GM21381 (cell line): ENCODE results near the gene RD3L.
"Not testable (repeated sequence)": the region's sequence is repeated elsewhere in the genome, so short reads cannot be mapped to it uniquely, and the experiment has no call there.

Experiments
- ATAC-seq: cut with Tn5 transposase; IDR thresholded peaks from one replicate; pipeline ENCODE4 v1.9.1; 2021; ENCODE audit warnings: mild to moderate bottlenecking, moderate library complexity; ENCODE audit not compliant: unreplicated experiment

The RD3L gene

DNA sequence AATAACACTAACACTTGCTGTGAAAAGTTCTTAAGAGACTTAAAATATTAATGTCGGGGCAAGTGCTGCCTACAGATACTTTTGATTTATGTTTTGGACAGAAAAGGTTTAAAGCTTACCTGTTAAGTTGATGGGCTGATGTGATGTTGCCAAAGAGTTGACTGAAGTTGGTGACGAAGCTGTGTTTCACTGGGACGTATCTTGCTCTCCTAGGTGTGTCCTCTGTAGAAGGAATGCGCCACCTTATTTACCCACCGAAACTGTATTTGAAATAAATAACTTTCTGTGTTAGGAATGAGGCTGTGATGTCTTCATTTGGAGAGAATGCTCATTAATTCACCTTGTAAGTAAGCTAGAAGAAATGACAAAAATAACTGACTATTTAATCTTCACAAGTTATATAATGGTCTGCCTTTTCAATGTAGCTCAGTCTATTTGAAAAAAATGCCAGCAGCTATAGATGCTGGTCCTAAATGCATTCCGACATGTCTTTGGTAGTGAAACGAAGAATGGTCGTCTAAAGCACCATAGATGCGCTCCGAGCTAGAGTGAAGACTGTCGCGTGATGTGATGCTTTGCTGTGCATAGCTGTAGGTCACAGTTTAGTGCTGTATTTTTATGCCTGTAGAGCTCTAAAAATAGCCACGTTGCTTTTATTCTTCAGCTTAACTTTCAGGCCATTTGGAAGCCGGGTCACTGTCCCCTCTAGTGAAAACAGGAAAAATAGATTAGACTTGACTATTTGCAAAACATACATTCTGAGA, at the start of gene RD3L:
RD3L (minus strand) TSS at position 557 of the 764 bp plus-strand sequence. CDS start 834 bp downstream, outside the sequence.
- no peak for ATAC-seq

DNA sequence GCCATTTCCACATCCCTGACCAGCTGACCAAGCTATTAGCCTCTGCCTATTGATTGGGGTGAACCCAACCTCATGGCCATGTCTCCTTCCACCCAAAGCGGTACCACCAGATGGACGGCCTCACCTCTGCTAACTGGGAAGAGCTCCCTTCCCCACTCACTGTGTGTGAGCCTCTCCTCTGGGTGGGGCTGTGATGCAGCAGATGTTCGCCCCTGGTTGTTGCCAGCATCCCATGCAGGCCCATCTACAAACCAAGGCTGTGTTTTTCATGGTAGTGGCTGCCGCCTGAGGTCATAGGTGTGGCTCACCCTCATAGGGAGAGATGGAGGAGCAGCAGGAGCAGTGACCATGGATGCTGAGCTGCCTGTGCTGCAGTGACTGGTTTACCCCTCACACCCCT, 47.6 kb upstream of the RD3L start:
- no peak for ATAC-seq

DNA sequence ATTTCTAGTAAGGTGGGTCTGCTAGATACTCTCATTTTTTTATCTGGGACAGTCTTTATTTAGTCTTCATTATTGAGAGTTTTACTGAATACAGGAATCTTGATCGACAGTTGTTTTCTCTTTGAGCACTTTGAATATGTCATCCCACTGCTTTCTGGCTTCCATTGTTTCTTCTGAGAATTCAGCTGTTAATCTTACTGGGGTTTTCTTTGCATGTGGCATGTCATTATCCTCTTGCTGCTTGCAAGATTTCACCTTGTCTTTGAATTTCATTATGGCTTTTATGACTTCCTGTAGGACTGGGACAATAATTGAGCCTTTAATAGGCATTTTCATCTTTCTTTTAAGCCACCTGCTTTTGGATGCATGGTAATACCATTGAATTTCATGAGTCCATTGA, 46.7 kb upstream of the RD3L start:
- ATAC-seq: no peak

DNA sequence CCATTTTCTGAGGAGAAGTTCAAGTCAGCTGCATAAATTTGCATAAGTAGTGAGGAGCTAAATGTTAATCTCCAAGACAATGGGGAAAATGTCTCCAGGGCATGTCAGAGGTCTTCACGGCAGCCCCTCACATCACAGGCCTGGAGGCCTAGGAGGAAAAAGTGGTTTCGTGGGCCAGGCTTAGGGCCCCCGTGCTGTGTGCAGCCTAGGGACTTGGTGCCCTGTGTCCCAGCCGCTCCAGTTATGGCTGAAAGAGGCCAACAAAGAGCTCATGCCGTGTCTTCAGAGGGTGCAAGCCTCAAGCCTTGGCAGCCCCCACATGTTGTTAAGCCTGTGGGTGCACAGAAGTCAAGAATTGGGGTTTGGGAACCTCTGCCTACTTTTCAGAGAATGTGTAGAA, 41.9 kb upstream of the RD3L start:
- ATAC-seq: no peak

DNA sequence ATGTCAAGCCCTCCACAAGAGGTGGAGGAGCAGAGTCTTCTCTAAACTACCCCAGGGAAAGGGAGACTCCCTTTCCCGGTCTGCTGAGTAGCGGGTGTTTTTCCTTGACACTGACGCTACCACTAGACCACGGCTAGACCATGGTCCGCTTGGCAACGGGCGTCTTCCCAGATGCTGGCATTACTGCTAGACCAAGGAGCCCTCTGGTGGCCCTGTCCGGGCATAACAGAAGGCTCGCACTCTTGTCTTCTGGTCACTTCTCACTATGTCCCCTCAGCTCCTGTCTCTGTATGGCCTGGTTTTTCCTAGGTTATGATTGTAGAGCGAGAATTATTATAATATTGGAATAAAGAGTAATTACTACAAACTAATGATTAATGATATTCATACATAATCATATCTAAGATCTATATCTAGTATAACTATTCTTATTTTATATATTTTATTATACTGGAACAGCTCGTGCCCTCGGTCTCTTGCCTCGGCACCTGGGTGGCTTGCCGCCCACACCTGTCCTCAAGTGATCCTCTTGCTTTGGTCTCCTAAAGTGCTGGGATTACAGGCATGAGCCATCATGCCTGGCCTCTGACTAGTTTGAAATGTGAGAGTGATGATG, 38.4 kb upstream of the RD3L start:
- ATAC-seq: not testable (repeated sequence)

DNA sequence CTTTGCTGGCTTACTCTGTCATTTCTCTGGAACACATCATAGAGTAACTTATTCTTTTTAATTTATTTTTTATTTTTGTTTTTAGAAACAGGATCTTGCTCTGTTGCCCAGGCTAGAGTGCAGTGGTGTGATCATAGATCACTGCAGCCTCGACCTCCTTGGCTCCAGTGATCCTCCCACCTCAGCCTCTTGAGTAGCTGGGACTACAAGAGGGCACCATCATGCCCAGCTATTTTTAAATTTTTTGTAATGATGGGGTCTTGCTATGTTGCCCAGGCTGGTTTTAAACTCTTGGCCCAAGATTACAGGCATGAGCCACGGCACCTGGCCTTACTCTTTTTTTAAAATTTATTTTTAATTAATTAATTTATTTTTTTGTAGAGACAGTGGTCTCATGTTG, 32.2 kb upstream of the RD3L start:
- no peak for ATAC-seq

DNA sequence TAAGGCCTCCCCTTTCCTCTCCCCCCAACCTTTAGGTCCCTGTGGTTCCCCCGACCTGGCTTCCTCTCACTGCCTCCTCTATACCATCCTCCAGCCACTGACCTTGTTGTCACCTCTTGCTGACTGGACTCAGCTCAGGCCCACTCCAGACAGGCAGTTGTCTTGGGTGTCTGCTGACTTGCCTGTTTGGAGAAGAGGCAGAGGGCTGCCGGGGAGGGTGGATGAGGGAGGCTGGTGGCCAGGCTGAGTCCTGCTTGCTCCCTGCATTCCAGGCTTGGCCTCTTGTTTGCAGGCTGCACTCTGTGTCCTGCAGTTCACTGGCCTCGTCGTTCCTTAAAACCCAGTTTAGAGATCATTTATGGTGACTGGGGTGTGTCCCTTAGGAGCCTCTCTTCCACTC, 31.0 kb upstream of the RD3L start:
- ATAC-seq: no peak

DNA sequence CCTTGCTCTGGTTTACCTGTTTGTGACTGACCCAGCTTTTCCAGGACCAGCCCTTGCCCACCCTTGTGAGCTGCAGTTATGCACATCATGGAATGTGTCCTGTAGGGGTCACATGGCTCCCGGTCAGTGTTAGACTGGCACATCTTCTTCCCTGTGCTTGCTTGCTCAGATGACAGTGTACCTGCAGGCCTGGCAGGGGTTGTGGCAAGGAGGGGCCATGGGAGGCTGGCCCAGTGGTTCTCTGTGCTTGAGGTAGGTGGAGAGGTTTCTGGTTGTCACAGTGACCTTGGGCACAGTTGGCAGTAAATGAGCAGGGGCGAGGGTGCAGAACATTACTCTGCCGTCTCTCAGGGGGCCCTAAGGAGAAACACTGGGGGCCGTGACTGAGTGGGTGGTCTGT, 27.6 kb upstream of the RD3L start:
- ATAC-seq: no peak

DNA sequence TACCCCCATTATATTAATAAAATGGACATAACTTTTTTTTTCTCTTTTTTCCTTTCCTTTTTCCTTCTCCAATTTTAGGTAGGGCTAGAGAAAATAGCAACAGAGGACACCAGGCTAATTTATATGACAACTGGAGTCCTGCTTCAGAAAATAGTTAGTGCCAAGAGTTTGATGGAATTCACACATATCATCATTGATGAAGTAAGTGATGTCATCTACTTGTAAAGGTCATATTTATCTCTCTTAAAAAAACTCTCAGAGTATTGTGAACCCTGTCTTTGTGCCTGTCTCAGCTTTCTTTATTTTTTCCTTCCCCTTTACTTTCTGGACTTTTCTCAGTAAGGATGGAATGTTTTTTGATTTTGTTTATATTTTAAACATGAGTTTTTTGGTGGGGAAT, 24.3 kb upstream of the RD3L start:
- ATAC-seq: no peak

DNA sequence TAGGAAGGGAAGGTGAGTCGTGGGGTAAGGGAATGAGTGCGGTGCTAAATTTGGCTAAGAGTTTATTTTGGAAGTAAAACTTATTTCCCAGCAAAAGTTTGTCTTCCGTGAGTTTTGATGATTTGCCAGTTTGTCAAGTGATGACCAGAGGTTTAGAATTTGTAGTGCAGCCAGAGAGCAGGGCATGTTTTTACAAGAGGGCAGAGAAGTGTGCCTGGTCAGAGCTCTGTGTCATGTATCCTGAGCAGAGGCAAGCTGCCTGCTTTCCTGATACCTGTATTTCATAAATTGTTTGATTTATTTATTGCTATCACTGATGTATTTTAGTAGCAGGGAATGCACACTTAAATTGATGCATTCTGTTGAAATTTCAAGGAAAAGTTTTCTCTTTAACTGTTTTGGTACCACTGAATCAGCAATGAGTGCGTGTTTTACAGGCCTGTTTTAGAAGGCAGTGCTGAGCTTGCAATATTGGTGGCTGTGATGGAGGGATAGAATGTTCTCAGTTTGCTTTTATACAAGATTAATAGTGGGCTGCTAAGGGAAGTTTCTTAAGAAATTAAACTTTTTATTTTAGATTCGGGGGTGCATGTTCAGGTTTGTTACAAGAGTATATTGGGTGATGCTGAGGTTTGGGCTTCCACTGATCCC, 19.7 kb upstream of the RD3L start:
- ATAC-seq: no peak

DNA sequence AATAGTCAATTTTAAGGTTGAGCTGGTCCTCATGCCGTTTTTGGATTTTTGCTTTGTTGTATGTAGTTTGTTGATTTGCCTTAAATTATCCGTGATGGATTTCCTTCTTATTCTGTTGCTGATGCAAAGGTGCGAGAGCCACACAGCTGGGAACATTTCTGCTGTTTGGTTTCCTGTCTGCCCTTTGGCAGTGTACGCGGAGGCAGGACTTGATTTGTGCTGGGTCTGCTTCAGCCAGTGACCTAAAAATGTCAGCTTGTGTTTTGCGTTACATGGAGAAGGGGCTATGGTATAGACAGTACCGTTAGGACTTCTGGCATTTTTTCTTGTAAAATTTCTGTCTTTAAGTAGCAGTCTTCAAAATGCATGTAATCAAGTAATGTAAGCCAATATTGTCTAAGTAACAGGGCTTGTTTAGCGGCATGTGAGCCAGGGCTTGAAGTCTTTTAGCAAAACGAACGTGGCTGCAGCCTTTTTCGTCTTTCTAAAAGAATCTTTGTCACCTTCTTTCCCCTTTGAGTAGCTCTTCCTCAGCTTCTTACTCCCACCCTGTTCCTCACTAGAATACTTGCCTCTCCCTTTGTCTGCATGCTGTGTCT, 18.2 kb upstream of the RD3L start:
- no peak for ATAC-seq

DNA sequence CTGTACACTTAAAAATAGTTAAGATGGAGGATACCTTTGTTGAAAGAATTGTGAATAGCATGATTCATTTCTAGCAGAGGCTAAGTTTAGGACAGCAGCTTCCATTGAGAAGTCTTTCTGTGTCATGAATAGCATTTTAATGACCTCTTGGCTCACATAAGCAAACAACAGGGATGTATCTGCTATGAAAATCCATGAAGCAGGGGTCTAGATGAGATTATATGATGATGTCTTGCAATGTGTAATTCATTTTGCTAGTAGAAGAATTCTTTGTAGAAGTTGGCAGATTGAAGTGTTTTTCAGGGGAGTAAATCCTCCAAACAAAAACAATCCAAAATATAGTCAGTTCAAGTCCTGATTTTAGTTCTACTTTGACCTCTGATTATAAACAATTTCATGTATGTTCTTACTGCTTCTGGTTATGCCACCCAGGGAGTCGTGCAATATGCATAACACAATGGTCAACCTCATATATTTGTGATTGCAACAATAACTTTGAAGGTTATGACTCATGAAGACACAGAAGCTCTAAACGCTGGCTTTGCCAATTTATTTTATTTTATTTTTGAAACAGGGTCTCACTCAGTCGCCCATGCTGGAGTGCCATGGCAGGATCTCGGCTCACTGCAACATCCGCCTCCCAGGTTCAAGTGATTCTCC, 6.9 kb upstream of the RD3L start:
- ATAC-seq: no peak

DNA sequence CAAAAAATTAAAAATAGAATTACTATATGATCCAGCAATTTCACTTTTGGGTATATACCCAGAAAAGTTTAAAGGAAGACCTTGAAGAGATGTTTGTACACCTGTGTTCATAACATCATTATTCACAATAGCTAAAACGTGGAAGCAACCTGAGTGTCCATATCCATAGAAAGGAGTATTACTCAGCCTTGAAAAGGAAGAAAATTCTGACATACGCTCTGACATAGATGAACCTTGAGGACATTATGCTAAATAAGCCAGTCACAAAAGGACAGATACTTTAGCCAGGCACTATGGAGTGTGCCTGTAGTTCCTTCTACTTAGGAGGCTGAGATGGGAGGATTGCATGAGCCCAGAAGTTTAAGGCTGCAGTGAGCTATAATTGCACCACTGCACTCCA, 6.1 kb upstream of the RD3L start:
- ATAC-seq: no peak

DNA sequence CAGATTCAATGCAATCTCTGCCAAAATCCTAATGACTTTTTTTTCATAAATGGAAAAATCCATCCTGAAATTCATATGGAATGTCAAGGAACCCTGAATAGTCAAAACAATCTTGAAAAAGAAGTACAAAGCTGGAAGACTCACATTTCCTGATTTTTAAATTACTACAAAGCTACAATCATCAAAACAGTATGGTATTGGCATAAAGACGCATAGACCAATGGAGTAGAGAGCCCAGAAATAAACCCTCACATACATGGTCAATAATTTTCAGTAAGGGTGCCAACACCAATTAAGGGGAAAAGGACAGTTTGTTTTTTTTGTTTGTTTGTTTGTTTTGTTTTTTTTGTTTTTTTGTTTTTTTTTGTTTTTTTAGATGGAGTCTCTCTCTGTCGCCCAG, 4.6 kb upstream of the RD3L start:
- no peak for ATAC-seq

DNA sequence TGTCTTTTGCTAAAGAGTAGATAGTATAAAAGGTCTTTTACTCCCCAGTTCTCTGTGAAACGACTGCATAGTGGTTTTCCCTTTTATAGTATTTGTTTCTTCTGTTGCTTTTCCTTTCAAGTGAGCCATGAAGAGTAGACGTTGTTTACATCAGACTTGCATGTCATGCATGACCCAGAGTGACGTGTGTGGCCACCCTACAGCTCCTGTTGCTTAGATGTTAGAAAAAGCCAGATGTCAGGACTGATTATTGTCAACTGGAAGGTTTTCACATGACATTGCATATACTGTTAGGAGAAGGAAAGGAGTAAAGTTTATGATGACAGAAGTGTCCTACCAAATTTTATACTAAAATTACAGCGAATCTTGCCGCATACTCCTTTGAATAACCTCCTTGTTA, 1.3 kb upstream of the RD3L start:
- no peak for ATAC-seq

DNA sequence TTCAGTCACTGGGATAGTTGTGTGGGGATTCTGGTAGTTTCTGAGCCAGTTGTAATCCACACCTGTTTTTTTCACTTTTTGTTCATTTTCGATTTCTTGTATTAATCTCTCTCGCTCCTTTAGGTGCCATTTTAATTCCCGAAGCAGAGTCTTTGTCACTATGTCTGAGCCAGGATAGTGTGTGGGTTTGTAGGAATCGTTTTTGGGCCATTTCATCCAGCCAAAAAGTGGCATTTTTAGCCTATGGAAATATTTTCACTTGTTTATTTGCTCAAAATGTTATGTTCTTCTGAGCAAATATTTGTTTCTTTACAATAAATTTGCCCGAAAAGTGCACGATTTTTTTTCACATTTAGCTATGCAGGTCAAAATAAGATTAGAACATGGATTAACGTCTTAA, 867 bp downstream of the RD3L start:
- ATAC-seq: no peak

DNA sequence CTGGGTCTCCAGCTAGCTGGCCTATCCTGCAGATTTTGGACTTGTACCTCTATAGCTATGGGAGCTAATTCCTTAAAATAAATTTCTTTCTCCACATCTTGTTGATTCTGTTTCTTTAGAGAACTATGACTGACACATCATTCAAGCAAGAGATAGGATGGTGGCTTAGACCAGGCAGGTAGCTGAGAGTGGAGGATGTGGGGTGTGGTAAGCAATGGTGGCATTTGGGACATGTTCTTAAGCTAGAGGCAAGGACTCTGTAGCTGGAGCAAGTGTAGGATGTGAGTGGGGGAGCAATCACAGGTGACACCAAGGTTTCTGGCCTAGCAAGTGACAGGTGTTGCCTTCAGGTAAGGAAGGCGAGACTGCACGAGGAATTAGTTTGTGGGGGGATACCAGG, 7.2 kb downstream of the RD3L start:
- ATAC-seq: no peak

DNA sequence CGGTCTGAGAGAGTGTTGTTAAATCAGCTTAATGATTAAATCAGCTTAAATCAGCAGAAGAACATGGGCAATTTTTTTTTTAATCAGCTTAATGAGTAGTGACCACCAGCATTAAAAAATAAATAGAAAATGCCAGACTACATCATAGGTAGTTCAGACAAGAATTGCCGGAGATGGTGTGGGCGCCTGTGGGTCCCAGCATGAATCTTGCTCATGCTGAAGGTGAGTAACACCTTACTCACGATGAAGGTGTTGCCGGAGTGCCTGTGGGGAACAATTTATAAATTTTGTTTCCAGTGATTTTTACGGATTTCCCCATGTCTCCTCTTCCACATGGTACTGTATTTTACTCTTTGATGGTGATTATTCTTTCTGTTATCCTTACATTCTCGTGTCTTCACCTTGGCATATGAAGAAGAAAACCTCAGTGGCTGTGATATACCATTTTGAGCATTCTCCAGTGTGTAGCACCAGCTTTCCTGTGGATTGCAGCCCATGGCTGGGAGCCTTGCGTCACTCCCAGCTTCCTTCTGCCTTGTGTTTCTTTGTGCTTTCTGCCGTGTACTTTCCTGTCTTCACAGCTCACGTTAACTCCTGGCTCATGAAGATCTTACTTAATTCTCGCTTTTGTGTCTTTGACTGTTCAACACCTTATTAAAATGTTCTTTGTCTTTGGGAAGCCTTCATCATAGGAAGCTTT, 9.4 kb downstream of the RD3L start:
- ATAC-seq: no peak

DNA sequence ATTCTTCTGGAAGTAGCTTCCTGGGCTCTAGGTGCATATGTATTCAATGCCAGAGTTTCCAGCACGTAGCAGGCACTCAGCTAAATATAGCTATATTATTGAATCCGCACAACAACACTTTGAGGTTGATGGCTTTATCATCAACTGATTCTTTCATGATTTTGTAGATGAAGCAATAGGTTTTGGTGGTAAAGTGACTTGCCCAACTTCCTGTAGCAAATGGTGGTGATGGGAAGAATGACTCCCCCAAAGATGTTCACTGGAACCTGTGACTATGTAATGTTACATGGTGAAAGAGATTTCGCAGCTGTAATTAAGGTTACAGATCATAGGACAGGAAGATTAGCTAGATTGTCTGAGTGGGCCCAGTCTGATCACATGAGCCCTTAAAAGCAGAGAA, 10.9 kb downstream of the RD3L start:
- ATAC-seq: no peak

DNA sequence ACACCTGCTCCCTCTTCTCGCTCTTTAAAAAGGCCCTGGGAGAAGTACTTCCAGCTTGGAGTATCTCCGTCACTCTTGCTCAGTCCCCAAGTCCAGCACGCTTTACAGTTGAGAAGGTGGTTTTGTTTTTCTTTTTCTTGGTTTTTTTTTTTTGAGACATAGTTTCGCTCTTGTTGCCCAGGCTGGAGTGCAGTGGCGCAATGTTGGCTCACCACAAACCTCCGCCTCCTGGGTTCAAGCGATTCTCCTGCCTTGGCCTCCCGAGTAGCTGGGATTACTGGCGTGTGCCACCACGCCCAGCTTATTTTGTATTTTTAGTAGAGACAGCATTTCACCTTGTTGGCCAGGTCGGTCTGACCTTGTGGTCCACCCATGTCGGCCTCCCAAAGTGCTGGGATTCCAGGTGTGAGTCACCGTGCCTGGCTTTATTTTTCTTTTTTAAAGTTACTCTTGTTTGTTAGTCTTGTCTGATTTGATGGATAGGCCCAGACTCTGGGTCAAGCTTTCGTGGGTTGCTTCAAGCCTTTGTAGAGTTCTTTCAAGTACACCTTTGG, 12.2 kb downstream of the RD3L start:
- no peak for ATAC-seq
